Trophoblast cell (in vitro differentiated cells and primary cell): ENCODE results near the gene LRRC2.

Source experiments
- DNase-seq, 2 donors: peaks; one replicate each; pipeline ENCODE4 v3.0.0-alpha.2; 2016
- H2AFZ ChIP-seq: 2 replicates; pipeline ENCODE4 v1.6.1; 2013; ENCODE audit warnings: low read length, moderate library complexity, mild to moderate bottlenecking; ENCODE audit not compliant: insufficient read depth, poor library complexity
- H2AK5ac ChIP-seq: 2 replicates; pipeline ENCODE4 v1.6.1; 2013; ENCODE audit warnings: mild to moderate bottlenecking, low read length
- H2BK120ac ChIP-seq: 2 replicates; pipeline ENCODE4 v1.6.1; 2013; ENCODE audit warnings: low read length, mild to moderate bottlenecking, moderate library complexity; ENCODE audit not compliant: insufficient read depth, poor library complexity
- H2BK12ac ChIP-seq: 2 replicates; pipeline ENCODE4 v1.6.1; 2013; ENCODE audit warnings: mild to moderate bottlenecking, low read length, moderate library complexity
- H2BK5ac ChIP-seq: 2 replicates; pipeline ENCODE4 v1.6.1; 2013; ENCODE audit warnings: low read length, low read depth, moderate library complexity, mild to moderate bottlenecking; ENCODE audit not compliant: poor library complexity
- H3K14ac ChIP-seq: 2 replicates; pipeline ENCODE4 v1.6.1; 2013; ENCODE audit warnings: mild to moderate bottlenecking, low read length
- H3K18ac ChIP-seq: 2 replicates; pipeline ENCODE4 v1.6.1; 2013; ENCODE audit warnings: mild to moderate bottlenecking, low read length
- H3K23ac ChIP-seq: 2 replicates; pipeline ENCODE4 v1.6.1; 2013; ENCODE audit warnings: low read length
- H3K27ac ChIP-seq: 2 replicates; pipeline ENCODE4 v1.5.1; 2013; ENCODE audit warnings: low read depth, mild to moderate bottlenecking, inconsistent platforms, low read length, moderate library complexity
- H3K27me3 ChIP-seq: 2 replicates; pipeline ENCODE4 v1.6.1; 2013; ENCODE audit warnings: inconsistent platforms, mild to moderate bottlenecking, low read length, moderate library complexity; ENCODE audit not compliant: insufficient read depth
- H3K36me3 ChIP-seq, 2 experiments: 1 replicate in 1 of 2; 2 replicates in 1 of 2; pipeline ENCODE4 v1.6.1; 2013; ENCODE audit warnings: low read length in 2 of 2, mild to moderate bottlenecking in 2 of 2, moderate library complexity in 1 of 2; ENCODE audit not compliant: insufficient read depth in 2 of 2, control insufficient read depth in 1 of 2
- H3K4ac ChIP-seq: 2 replicates; pipeline ENCODE4 v1.6.1; 2013; ENCODE audit warnings: low read depth, mild to moderate bottlenecking, low read length, moderate library complexity
- H3K4me1 ChIP-seq, 2 experiments: 1 replicate in 1 of 2; 2 replicates in 1 of 2; pipeline ENCODE4 v1.6.1; 2013; ENCODE audit warnings: low read length in 2 of 2, mild to moderate bottlenecking in 2 of 2, moderate library complexity in 1 of 2; ENCODE audit not compliant: insufficient read depth in 2 of 2, control insufficient read depth in 1 of 2
- H3K4me2 ChIP-seq: 2 replicates; pipeline ENCODE4 v1.6.1; 2013; ENCODE audit warnings: inconsistent platforms, mild to moderate bottlenecking, low read length, moderate library complexity
- H3K4me3 ChIP-seq: 2 replicates; pipeline ENCODE4 v1.5.1; 2013; ENCODE audit warnings: mild to moderate bottlenecking, low read depth, low read length, inconsistent platforms
- H3K79me1 ChIP-seq: one replicate; pipeline ENCODE4 v1.6.1; 2013; ENCODE audit warnings: low read length
- H3K79me2 ChIP-seq: 2 replicates; pipeline ENCODE4 v1.6.1; 2013; ENCODE audit warnings: low read length, mild to moderate bottlenecking; ENCODE audit not compliant: control insufficient read depth, insufficient read depth, poor library complexity
- H3K9ac ChIP-seq: 2 replicates; pipeline ENCODE4 v1.6.1; 2013; ENCODE audit warnings: mild to moderate bottlenecking, low read length
- H3K9me3 ChIP-seq: 2 replicates; pipeline ENCODE4 v1.6.1; 2013; ENCODE audit warnings: low read depth, mild to moderate bottlenecking, control low read depth, inconsistent platforms, low read length; ENCODE audit not compliant: insufficient read depth
- H4K12ac ChIP-seq: 2 replicates; pipeline ENCODE4 v1.6.1; 2013; ENCODE audit warnings: low read depth, mild to moderate bottlenecking, low read length, moderate library complexity
- H4K8ac ChIP-seq: 2 replicates; pipeline ENCODE4 v1.6.1; 2013; ENCODE audit warnings: low read depth, mild to moderate bottlenecking, low read length, moderate library complexity
- H4K91ac ChIP-seq: one replicate; pipeline ENCODE4 v1.6.1; 2013; ENCODE audit warnings: low read depth, mild to moderate bottlenecking, low read length, moderate library complexity
- WGBS: extraction: QIAGEN DNeasy Blood & Tissue Kit; methylation state at CpG from one replicate; pipeline ENCODE4 v1.1.7; 2013; ENCODE audit warnings: missing lambda C conversion rate; ENCODE audit not compliant: insufficient read length, insufficient coverage; ENCODE audit errors: extremely low coverage; 5-methylcytosine and 5-hydroxymethylcytosine counted together

Gene LRRC2

DNA sequence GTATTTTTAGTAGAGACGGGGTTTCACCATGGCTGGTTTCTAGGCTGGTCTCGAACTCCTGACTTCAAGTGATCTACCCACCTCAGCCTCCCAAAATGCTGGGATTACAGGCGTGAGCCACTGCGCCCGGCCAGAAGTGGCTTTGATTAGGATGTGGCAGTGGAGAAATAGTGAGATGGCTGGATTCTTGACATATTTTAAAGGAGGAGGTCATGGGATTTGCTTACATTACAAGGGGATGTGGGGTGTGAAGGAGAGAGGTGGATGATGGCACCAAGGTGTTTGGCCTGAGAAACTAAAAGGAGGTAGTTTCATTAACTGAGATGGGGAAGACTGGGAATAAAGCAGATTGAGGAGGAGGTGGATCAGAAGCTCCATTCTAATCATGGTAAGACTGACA lies 86.4 kb downstream of the LRRC2 start:
- H4K91ac ChIP-seq = no peak overlapping the region
- no peak overlapping the region for H3K14ac ChIP-seq
- no peak overlapping the region for H2AK5ac ChIP-seq
- H3K27ac ChIP-seq = no peak overlapping the region
- H3K79me2 ChIP-seq = no peaks in the 10 kb centered on the region
- H4K8ac ChIP-seq = no peak overlapping the region
- H3K79me1 ChIP-seq = no peaks in the 10 kb centered on the region
- H2AFZ ChIP-seq = no peak overlapping the region
- H3K36me3 ChIP-seq = no peaks in the 10 kb centered on the region
- no peak overlapping the region for H2BK12ac ChIP-seq
- no peak overlapping the region for H3K4ac ChIP-seq
- H3K4me3 ChIP-seq = no peak overlapping the region
- H3K23ac ChIP-seq = no peak overlapping the region
- WGBS = no CpG with 5 or more reads among the region's 5 CpGs
- H3K4me2 ChIP-seq = no peak overlapping the region
- H3K18ac ChIP-seq = no peak overlapping the region
- no peak overlapping the region for H2BK120ac ChIP-seq
- peaks cover 3% of the 10 kb centered on the region for H3K9me3 ChIP-seq
- no peak overlapping the region for H3K9ac ChIP-seq
- H2BK5ac ChIP-seq = no peak overlapping the region
- H4K12ac ChIP-seq = no peak overlapping the region
- H3K4me1 ChIP-seq = no peaks in the 10 kb centered on the region
- no peak for DNase-seq
- H3K27me3 ChIP-seq = no peaks in the 10 kb centered on the region

DNA sequence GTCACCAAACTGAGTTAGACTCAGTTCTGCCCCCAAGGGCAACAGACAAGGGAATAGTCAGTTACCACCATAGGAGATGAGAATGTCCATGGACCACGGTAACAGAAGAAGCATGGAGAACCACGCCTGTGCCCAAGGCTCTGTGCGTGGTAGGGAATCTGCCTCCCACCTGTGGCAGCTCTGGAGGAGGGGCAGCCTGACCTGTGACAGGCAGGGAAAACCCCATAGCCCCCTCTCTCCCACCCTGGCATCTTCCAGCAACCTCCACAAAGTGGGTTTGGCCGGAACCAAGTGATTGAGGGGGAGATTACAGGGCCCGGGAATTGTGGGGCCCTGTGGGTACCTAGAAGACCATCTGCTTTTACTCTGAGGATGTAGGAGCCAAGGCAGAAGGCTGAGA lies 87.1 kb downstream of the LRRC2 start:
- Histone ChIP-seq H3K9me3 (peaks cover 3% of the 10 kb centered on the region), H3K23ac (no peak overlapping the region), H2BK120ac (no peak overlapping the region), H3K18ac (no peak overlapping the region), H3K4me2 (no peak overlapping the region), H3K36me3 (no peaks in the 10 kb centered on the region), H3K14ac (no peak overlapping the region), H4K12ac (no peak overlapping the region), H3K9ac (no peak overlapping the region), H2AK5ac (no peak overlapping the region), H3K4me1 (no peaks in the 10 kb centered on the region), H2BK5ac (no peak overlapping the region), H4K8ac (no peak overlapping the region), H2AFZ (no peak overlapping the region), H3K27ac (no peak overlapping the region), H4K91ac (no peak overlapping the region), H3K79me2 (no peaks in the 10 kb centered on the region), H3K4me3 (no peak overlapping the region), H2BK12ac (no peak overlapping the region), H3K27me3 (no peaks in the 10 kb centered on the region), H3K4ac (no peak overlapping the region), H3K79me1 (no peaks in the 10 kb centered on the region)
- DNase-seq = no peak
- no CpG with 5 or more reads among the region's 5 CpGs for WGBS

DNA sequence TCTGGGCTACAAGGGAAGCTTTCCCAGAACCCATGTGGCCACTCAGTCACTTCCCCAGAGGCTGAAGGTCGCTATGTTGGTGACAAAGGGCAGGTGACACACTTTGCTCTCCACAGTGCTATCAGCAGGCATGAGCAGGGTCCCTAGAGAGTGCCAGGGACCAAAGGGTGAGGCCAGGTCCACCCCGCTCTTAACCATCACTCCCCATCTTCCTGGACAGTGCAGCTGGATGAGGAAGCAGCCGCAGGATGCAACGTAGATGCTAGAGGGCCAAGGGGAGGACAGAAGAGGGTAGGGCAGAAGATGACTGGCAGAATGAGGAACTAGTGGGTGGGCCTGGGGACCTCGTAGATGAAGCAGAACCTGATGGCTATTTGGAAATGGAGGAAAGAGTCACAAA lies 87.8 kb downstream of the LRRC2 start:
- Histone ChIP-seq H3K27ac (no peak overlapping the region), H4K91ac (no peak overlapping the region), H3K79me2 (no peaks in the 10 kb centered on the region), H3K4ac (no peak overlapping the region), H2BK12ac (no peak overlapping the region), H2BK5ac (no peak overlapping the region), H3K4me1 (no peaks in the 10 kb centered on the region), H3K23ac (no peak overlapping the region), H4K8ac (no peak overlapping the region), H3K9ac (no peak overlapping the region), H3K4me3 (no peak overlapping the region), H3K18ac (no peak overlapping the region), H2BK120ac (no peak overlapping the region), H2AFZ (no peak overlapping the region), H4K12ac (no peak overlapping the region), H3K27me3 (no peaks in the 10 kb centered on the region), H3K79me1 (no peaks in the 10 kb centered on the region), H3K4me2 (no peak overlapping the region), H2AK5ac (no peak overlapping the region), H3K14ac (no peak overlapping the region), H3K36me3 (no peaks in the 10 kb centered on the region), H3K9me3 (peaks cover 3% of the 10 kb centered on the region)
- no peak for DNase-seq
- no CpG with 5 or more reads among the region's 5 CpGs for WGBS

DNA sequence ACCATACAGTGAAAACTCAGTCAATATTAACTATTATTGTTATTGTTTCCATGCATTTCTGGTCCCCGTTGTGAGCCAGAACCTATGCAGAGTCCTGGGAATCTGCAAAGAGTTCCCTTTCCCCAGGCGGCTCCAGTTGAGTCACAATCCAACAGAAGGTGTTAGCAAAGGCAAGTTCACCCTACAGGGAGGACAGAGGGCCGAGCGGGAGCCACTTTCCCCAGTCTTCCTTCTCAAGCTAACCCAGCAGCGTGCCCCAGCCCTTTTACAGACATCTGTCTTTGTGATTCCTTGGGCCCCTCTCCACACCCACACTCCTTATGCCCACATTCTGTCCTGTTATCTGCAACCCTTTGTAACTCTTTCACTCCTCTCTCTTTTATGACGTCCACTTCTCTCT lies 88.3 kb downstream of the LRRC2 start:
- no peak overlapping the region for H2BK12ac ChIP-seq
- H3K4me1 ChIP-seq = no peaks in the 10 kb centered on the region
- H3K18ac ChIP-seq = no peak overlapping the region
- WGBS = no CpG with 5 or more reads among the region's 6 CpGs
- no peaks in the 10 kb centered on the region for H3K79me1 ChIP-seq
- no peak overlapping the region for H4K91ac ChIP-seq
- H3K79me2 ChIP-seq = no peaks in the 10 kb centered on the region
- no peak overlapping the region for H2BK120ac ChIP-seq
- H3K36me3 ChIP-seq = no peaks in the 10 kb centered on the region
- no peaks in the 10 kb centered on the region for H3K27me3 ChIP-seq
- H3K4me2 ChIP-seq = no peak overlapping the region
- no peak overlapping the region for H2AK5ac ChIP-seq
- H3K4ac ChIP-seq = no peak overlapping the region
- no peak overlapping the region for H3K27ac ChIP-seq
- H4K12ac ChIP-seq = no peak overlapping the region
- DNase-seq = no peak
- no peak overlapping the region for H4K8ac ChIP-seq
- H3K4me3 ChIP-seq = no peak overlapping the region
- H3K14ac ChIP-seq = no peak overlapping the region
- no peak overlapping the region for H2BK5ac ChIP-seq
- H2AFZ ChIP-seq = no peak overlapping the region
- no peak overlapping the region for H3K23ac ChIP-seq
- no peak overlapping the region for H3K9ac ChIP-seq
- H3K9me3 ChIP-seq = peaks cover 3% of the 10 kb centered on the region
